ENCODE results near the gene RPS16. TPM values are rescaled to one million over a fixed set of nuclear protein-coding genes. Genes with fewer than 3 reads are reported as not detected.

The RPS16 gene
- total RNA-seq, 1 donor from 2014 or later: 2,430 TPM

GRCh38 chr19:39390451-39390750 lies 45.3 kb downstream of the RPS16 start:
- intact Hi-C loops (cut with micrococcal nuclease): no loop called here

- intact Hi-C loops (cut with micrococcal nuclease): no loop called here
These were observed 45.9 kb downstream of the RPS16 start for GRCh38 chr19:39389631-39390414.

GRCh38 chr19:39388657-39389056 lies 47.1 kb downstream of the RPS16 start:
- intact Hi-C loops (cut with micrococcal nuclease): no loop called here

GRCh38 chr19:39386557-39386956 lies 49.2 kb downstream of the RPS16 start:
- intact Hi-C loops (cut with micrococcal nuclease): no loop called here

- intact Hi-C loops (cut with micrococcal nuclease): no loop called here
These were observed 49.9 kb downstream of the RPS16 start for GRCh38 chr19:39385629-39386411.

- intact Hi-C loops (cut with micrococcal nuclease): no loop called here
These were observed 50.7 kb downstream of the RPS16 start for GRCh38 chr19:39384839-39385568.

Other genes starting within 250 kb of the RPS16 start
- not detected in 2 replicates for gene NCCRP1, start 239.0 kb downstream of the RPS16 start, total RNA-seq
- gene SYCN, start 231.7 kb downstream of the RPS16 start, total RNA-seq: not detected in 2 replicates
- not detected in 2 replicates for gene IFNL3, start 190.9 kb downstream of the RPS16 start, total RNA-seq
- gene IFNL4, start 187.1 kb downstream of the RPS16 start, total RNA-seq: not detected in 2 replicates
- not detected in 2 replicates for gene IFNL2, start 167.6 kb downstream of the RPS16 start, total RNA-seq
- gene IFNL1, start 139.5 kb downstream of the RPS16 start, total RNA-seq: 0.25 TPM in 1 of 2 replicates, not detected in the other
- gene LRFN1, start 115.1 kb downstream of the RPS16 start, total RNA-seq: 4.3 and 4.8 TPM in 2 replicates
- gene GMFG, start 99.9 kb downstream of the RPS16 start, total RNA-seq: 640 and 657 TPM in 2 replicates
- gene SAMD4B, start 93.5 kb downstream of the RPS16 start, total RNA-seq: 45.2 and 46.1 TPM in 2 replicates
- gene PAF1, start 44.8 kb downstream of the RPS16 start, total RNA-seq: 43.9 and 46.7 TPM in 2 replicates
- 35.3 and 35.8 TPM in 2 replicates for gene MED29, start 44.6 kb downstream of the RPS16 start, total RNA-seq
- gene ZFP36, start 29.1 kb downstream of the RPS16 start, total RNA-seq: 74.0 and 79.7 TPM in 2 replicates
- gene PLEKHG2, start 23.3 kb downstream of the RPS16 start, total RNA-seq: 57.3 and 61.0 TPM in 2 replicates
- gene SUPT5H, start 9.6 kb upstream of the RPS16 start, total RNA-seq: 150 and 153 TPM in 2 replicates
- gene TIMM50, start 44.9 kb upstream of the RPS16 start, total RNA-seq: 65.1 and 69.0 TPM in 2 replicates
- 0.45 and 0.73 TPM in 2 replicates for gene DLL3, start 63.0 kb upstream of the RPS16 start, total RNA-seq
- gene SELENOV, start 79.2 kb upstream of the RPS16 start, total RNA-seq: not detected in 2 replicates
- gene EID2B, start 96.9 kb upstream of the RPS16 start, total RNA-seq: 2.9 and 3.8 TPM in 2 replicates
- gene EID2, start 104.2 kb upstream of the RPS16 start, total RNA-seq: 14.3 and 15.8 TPM in 2 replicates
- gene LGALS13, start 166.6 kb upstream of the RPS16 start, total RNA-seq: not detected in 2 replicates
- gene LGALS16, start 220.0 kb upstream of the RPS16 start, total RNA-seq: not detected in 2 replicates

Measured in T-helper 2 cell treated with Interferon-gamma antibody and Interleukin-4, amounts not matched to agents 100 ng/mL and 5 ng/mL, for 36 hours (primary cell).